B cell (primary cell): Measurements from ENCODE around the gene CFAP221. TPM values are rescaled to one million over a fixed set of nuclear protein-coding genes. Genes with fewer than 3 reads are reported as not detected.

Experiments
- ATAC-seq: fragments of 200-7000 bp; cut with Tn5 transposase; one replicate; pipeline ENCODE4 v1.10.0; 2021; ENCODE audit warnings: low read depth, mild to moderate bottlenecking, moderate number of reproducible peaks, moderate library complexity
- CTCF ChIA-PET: fragments of 350-600 bp; sonication (Branson Sonifier 250); formaldehyde crosslinking; loops from one replicate; lab custom pipeline; 2021; ENCODE audit warnings: antibody characterized with exemption, inconsistent platforms; lab: Charles Lee
- POLR2A ChIA-PET: fragments of 350-600 bp; sonication (Branson Sonifier 250); formaldehyde crosslinking; loops from one replicate; lab custom pipeline; 2021; ENCODE audit warnings: antibody characterized with exemption; lab: Charles Lee
- DNase-seq: peaks from one replicate; pipeline ENCODE4 v3.0.0; 2013
- H2AFZ ChIP-seq: 2 replicates; pipeline ENCODE4 v1.6.1; 2012; ENCODE audit warnings: mild to moderate bottlenecking, low read depth, low read length; ENCODE audit not compliant: insufficient read depth, poor library complexity, severe bottlenecking
- H3K27ac ChIP-seq, 2 donors: 1 replicate in 1 of 2; 2 replicates in 1 of 2; pipeline ENCODE4 v1.5.1; 2012 to 2013; ENCODE audit warnings: low read length in 2 of 2, mild to moderate bottlenecking in 2 of 2, moderate library complexity in 1 of 2
- H3K27me3 ChIP-seq, 4 experiments: fragments of 200-600 bp in 1 of 4; sonication (generic) in 1 of 4; replicated peaks in 1 of 4; 1 replicate in 2 of 4; 2 replicates in 2 of 4; pipeline versions ENCODE4 v1.6.1 to v1.7.0; 2013 to 2016; ENCODE audit warnings: low read length in 3 of 4, mild to moderate bottlenecking in 2 of 4, mixed read lengths in 1 of 4, moderate library complexity in 1 of 4; ENCODE audit not compliant: insufficient read depth in 4 of 4, control insufficient read depth in 3 of 4; ENCODE audit errors: control extremely low read depth in 1 of 4
- H3K36me3 ChIP-seq, 2 experiments: replicated peaks in 1 of 2; 1 replicate in 1 of 2; 2 replicates in 1 of 2; pipeline versions ENCODE4 v1.6.1 to v1.7.1; 2013; ENCODE audit warnings: low read length in 1 of 2; ENCODE audit not compliant: insufficient read depth in 2 of 2, control insufficient read depth in 1 of 2; ENCODE audit errors: control extremely low read depth in 1 of 2, extremely low read depth in 1 of 2
- H3K4me1 ChIP-seq, 2 donors: fragments of 200-600 bp in 1 of 2; sonication (generic) in 1 of 2; 1 replicate in 1 of 2; 2 replicates in 1 of 2; pipeline versions ENCODE4 v1.5.1 to v1.6.1; 2013 to 2017; ENCODE audit warnings: low read length in 2 of 2; ENCODE audit not compliant: control insufficient read depth in 2 of 2, insufficient read depth in 2 of 2
- H3K4me2 ChIP-seq: replicated peaks from 2 replicates; pipeline ENCODE3; 2012; ENCODE audit warnings: mild to moderate bottlenecking, low read depth, low read length; ENCODE audit not compliant: poor library complexity, severe bottlenecking
- H3K4me3 ChIP-seq, 5 experiments: fragments of 200-600 bp in 1 of 5; sonication (generic) in 1 of 5; 1 replicate in 3 of 5; 2 replicates in 2 of 5; pipeline versions ENCODE4 v1.5.1 to v1.7.0; 2011 to 2016; ENCODE audit warnings: low read length in 4 of 5, mild to moderate bottlenecking in 4 of 5, low read depth in 2 of 5, control low read depth in 1 of 5, moderate library complexity in 1 of 5; ENCODE audit not compliant: insufficient read depth in 1 of 5; ENCODE audit errors: control extremely low read depth in 1 of 5, extremely low read depth in 1 of 5
- H3K79me2 ChIP-seq: fragments of 200-600 bp; sonication (generic); one replicate; pipeline ENCODE4 v1.6.0; 2016; ENCODE audit warnings: low read length; ENCODE audit not compliant: control insufficient read depth, insufficient read depth
- H3K9ac ChIP-seq: fragments of 200-600 bp; sonication (generic); 2 replicates; pipeline ENCODE4 v1.6.1; 2017; ENCODE audit warnings: mild to moderate bottlenecking, low read length, moderate library complexity
- H3K9me3 ChIP-seq, 3 donors: one replicate each; pipeline versions ENCODE4 v1.6.1 to v1.7.1; 2013; ENCODE audit warnings: low read length in 2 of 3; ENCODE audit not compliant: control insufficient read depth in 2 of 3, insufficient read depth in 1 of 3; ENCODE audit errors: control extremely low read depth in 1 of 3
- H4K20me1 ChIP-seq: 2 replicates; pipeline ENCODE4 v1.6.0; 2012; ENCODE audit warnings: mild to moderate bottlenecking, low read length; ENCODE audit not compliant: insufficient read depth, control insufficient read depth, poor library complexity, severe bottlenecking
- H3K27ac Mint-ChIP-seq: one replicate; pipeline ENCODE4 v1.8.0; 2021; ENCODE audit warnings: mixed read lengths
- H3K27me3 Mint-ChIP-seq: one replicate; pipeline ENCODE4 v1.8.0; 2021; ENCODE audit warnings: mixed read lengths
- H3K4me1 Mint-ChIP-seq: one replicate; pipeline ENCODE4 v1.8.0; 2021; ENCODE audit warnings: mixed read lengths
- H3K4me3 Mint-ChIP-seq: one replicate; pipeline ENCODE4 v1.8.0; 2021; ENCODE audit warnings: mixed read lengths
- H3K9me3 Mint-ChIP-seq: one replicate; pipeline ENCODE4 v1.8.0; 2022; ENCODE audit warnings: mixed read lengths; ENCODE audit not compliant: insufficient read depth
- EZH2 ChIP-seq: IDR thresholded peaks from 2 replicates; pipeline ENCODE4 v1.6.1; 2012; ENCODE audit warnings: borderline replicate concordance, low read depth, mild to moderate bottlenecking, moderate library complexity, low read length; ENCODE audit not compliant: insufficient read depth, poor library complexity, severe bottlenecking
- WGBS: methylation state at CpG from one replicate; pipeline ENCODE4 v1.1.5; 2013; ENCODE audit warnings: missing lambda C conversion rate; ENCODE audit not compliant: insufficient coverage; 5-methylcytosine and 5-hydroxymethylcytosine counted together
- intact Hi-C: fragments of 100-400 bp; cut with micrococcal nuclease; formaldehyde crosslinking; loops from one replicate; pipeline ENCODE4 v1.10.0; 2022
- polyA plus RNA-seq: library from polyadenylated mRNA; depleted of rRNA; stranded (reverse); fragments of >200 nt; gene quantifications from 2 replicates; pipeline ENCODE4 v1.2.3, GENCODE V29; 2012
- total RNA-seq, 2 donors: library from RNA; stranded (reverse); fragments of 120-200 nt in 1 of 2; gene quantifications; 1 replicate in 1 of 2; 2 replicates in 1 of 2; pipeline versions ENCODE4 v1.2.3 to v1.2.4, GENCODE V29; 2013 to 2022
- TF ChIP-seq, protein P1 (sequence below): fragments of 200-600 bp; IDR thresholded peaks from one replicate; pipeline ENCODE4 v1.8.0; 2022; ENCODE audit warnings: antibody characterized with exemption, mild to moderate bottlenecking

CFAP221 gene
- total and polyA plus RNA-seq, 2 donors (not counting 1 experiment from before 2014, with no cell fraction given): not detected

DNA sequence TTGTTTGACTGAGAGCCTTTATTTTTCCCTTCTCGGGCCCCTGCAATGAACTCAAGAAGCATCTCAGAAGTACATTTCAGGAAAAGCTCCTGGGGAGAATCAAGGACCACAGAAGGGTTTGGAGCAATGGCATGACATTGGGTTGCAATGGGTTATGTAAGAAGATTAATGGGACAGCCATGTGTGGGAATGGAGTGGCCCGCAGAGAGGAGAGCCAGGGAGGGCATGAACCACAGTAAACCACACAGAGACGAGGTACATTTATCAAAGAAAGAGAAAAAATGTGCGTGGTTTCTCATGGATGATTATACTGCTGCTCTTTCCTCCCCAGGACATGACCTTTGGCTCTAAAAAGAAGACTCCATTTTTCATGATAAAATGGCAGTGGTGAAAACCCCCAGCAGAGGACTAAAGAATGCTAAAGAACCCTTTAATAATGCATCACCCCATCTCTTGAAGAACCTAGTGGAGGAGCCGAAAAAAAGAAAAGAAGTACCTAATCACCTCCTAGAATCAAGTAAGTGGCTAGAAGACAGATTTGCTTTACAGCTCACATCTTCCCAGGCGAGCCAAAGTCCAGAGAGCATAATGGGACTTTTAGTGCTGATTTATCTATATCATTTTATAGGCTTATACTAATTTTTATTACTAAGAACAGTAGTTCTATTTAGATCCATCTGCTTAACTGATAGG is 1.7 kb downstream of the CFAP221 start:
- Histone ChIP-seq H3K27me3 (peaks cover 0 to 43% (median 16%) of the 10 kb centered on the region in 4 experiments), H3K4me2 (no peak overlapping the region), H3K4me1 (peaks cover 8% of the 10 kb centered on the region in 2 donors), H4K20me1 (no peaks in the 10 kb centered on the region), H3K4me3 (no peak overlapping the region), H2AFZ (no peak overlapping the region), H3K9ac (no peak overlapping the region), H3K27ac (no peak overlapping the region), H3K9me3 (peaks cover 0 to 8% (median 0%) of the 10 kb centered on the region in 3 donors), H3K36me3 (no peaks in the 10 kb centered on the region), H3K79me2 (no peaks in the 10 kb centered on the region)
- Mint-ChIP-seq H3K27ac (no peak overlapping the region), H3K4me3 (no peak overlapping the region), H3K4me1 (peaks cover 11% of the 10 kb centered on the region), H3K9me3 (no peaks in the 10 kb centered on the region), H3K27me3 (peaks cover 53% of the 10 kb centered on the region)
- ATAC-seq (no peak), DNase-seq (no peak)
- POLR2A ChIA-PET: no interaction called here
- WGBS: 86% methylated on average over 2 of the region's 6 CpGs
- intact Hi-C loops: no loop called here
- TF ChIP-seq, protein P1, sequence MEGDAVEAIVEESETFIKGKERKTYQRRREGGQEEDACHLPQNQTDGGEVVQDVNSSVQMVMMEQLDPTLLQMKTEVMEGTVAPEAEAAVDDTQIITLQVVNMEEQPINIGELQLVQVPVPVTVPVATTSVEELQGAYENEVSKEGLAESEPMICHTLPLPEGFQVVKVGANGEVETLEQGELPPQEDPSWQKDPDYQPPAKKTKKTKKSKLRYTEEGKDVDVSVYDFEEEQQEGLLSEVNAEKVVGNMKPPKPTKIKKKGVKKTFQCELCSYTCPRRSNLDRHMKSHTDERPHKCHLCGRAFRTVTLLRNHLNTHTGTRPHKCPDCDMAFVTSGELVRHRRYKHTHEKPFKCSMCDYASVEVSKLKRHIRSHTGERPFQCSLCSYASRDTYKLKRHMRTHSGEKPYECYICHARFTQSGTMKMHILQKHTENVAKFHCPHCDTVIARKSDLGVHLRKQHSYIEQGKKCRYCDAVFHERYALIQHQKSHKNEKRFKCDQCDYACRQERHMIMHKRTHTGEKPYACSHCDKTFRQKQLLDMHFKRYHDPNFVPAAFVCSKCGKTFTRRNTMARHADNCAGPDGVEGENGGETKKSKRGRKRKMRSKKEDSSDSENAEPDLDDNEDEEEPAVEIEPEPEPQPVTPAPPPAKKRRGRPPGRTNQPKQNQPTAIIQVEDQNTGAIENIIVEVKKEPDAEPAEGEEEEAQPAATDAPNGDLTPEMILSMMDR: no peak
- TF ChIP-seq EZH2: no peak
- CTCF ChIA-PET: no interaction called here

DNA sequence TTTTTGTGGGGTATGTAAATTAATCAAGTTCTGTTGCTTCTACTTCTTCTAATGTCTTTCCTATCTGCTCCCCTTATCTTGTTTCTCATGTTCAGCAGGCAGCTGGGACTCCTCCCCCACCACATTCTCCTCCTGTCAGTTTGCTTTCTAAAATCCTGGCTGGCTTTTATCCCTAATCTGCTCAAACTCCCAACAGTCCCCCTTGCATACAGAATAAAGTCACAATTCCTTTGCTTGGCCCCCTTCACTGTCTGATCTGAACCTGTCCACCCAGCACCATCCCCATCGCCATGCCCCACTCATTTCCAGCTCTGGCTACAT is 2.2 kb downstream of the CFAP221 start:
- no peaks in the 10 kb centered on the region for H4K20me1 ChIP-seq
- H3K27ac Mint-ChIP-seq: no peak overlapping the region
- TF ChIP-seq, protein P1: no peak
- no peak for TF ChIP-seq EZH2
- H3K9me3 Mint-ChIP-seq: no peaks in the 10 kb centered on the region
- peaks cover 8% of the 10 kb centered on the region in 2 donors for H3K4me1 ChIP-seq
- H3K27me3 ChIP-seq: peaks cover 0 to 41% (median 16%) of the 10 kb centered on the region in 4 experiments
- H3K27ac ChIP-seq: no peak overlapping the region
- ChIA-PET CTCF (no interaction called here), POLR2A (no interaction called here)
- H3K36me3 ChIP-seq: no peaks in the 10 kb centered on the region
- H3K4me3 ChIP-seq: no peak overlapping the region
- intact Hi-C loops: no loop called here
- no peak overlapping the region for H3K4me2 ChIP-seq
- no peaks in the 10 kb centered on the region for H3K79me2 ChIP-seq
- H3K27me3 Mint-ChIP-seq: peaks cover 51% of the 10 kb centered on the region
- no peak for DNase-seq
- peaks cover 11% of the 10 kb centered on the region for H3K4me1 Mint-ChIP-seq
- 100% methylated on average over 1 of the region's 1 CpG for WGBS
- no peak overlapping the region for H3K4me3 Mint-ChIP-seq
- peaks cover 0 to 8% (median 0%) of the 10 kb centered on the region in 3 donors for H3K9me3 ChIP-seq
- ATAC-seq: no peak
- H2AFZ ChIP-seq: no peak overlapping the region
- H3K9ac ChIP-seq: no peak overlapping the region
